Vagina (tissue), 2 donors: ENCODE measurements around the gene ARSJ. TPM values are rescaled to one million over a fixed set of nuclear protein-coding genes. Genes with fewer than 3 reads are reported as not detected.
"Not testable (repeated sequence)": the region's sequence is repeated elsewhere in the genome, so short reads cannot be mapped to it uniquely, and the experiment has no call there.

Source experiments
- DNase-seq, 2 donors: peaks; one replicate each; pipeline ENCODE4 v3.0.0-alpha.2; 2017; ENCODE audit errors: extremely low spot score in 2 of 2
- H3K27ac ChIP-seq: fragments of 200-600 bp; sonication (generic); one replicate; pipeline ENCODE4 v1.5.1; 2019
- H3K27me3 ChIP-seq: fragments of 200-600 bp; sonication (generic); one replicate; pipeline ENCODE4 v1.5.1; 2019
- H3K36me3 ChIP-seq, 2 donors: fragments of 200-600 bp; sonication (generic); one replicate each; pipeline ENCODE4 v1.5.1; 2017 to 2019
- H3K4me1 ChIP-seq: fragments of 200-600 bp; sonication (generic); one replicate; pipeline ENCODE4 v1.5.1; 2019
- H3K4me3 ChIP-seq, 2 donors: fragments of 200-600 bp; sonication (generic); 1 replicate in 1 of 2; 2 replicates in 1 of 2; pipeline ENCODE4 v1.5.1; 2016 to 2019
- H3K9me3 ChIP-seq: fragments of 200-600 bp; sonication (generic); one replicate; pipeline ENCODE4 v1.5.1; 2019
- POLR2A ChIP-seq, 2 donors: fragments of 450-650 bp; IDR thresholded peaks; one replicate each; pipeline ENCODE4 v1.6.1; 2017; ENCODE audit warnings: antibody characterized with exemption in 2 of 2, mild to moderate bottlenecking in 2 of 2, moderate library complexity in 2 of 2
- POLR2AphosphoS5 ChIP-seq, 2 donors: sonication (generic); formaldehyde crosslinking; IDR thresholded peaks; one replicate each; pipeline ENCODE4 v1.9.0; 2017; ENCODE audit warnings: antibody characterized with exemption in 2 of 2, mild to moderate bottlenecking in 2 of 2, low read depth in 1 of 2; ENCODE audit not compliant: insufficient read depth in 1 of 2
- intact Hi-C: fragments of 100-400 bp; cut with DNase I; formaldehyde crosslinking; loops from one replicate; pipeline ENCODE4 v1.15.1; 2023
- total RNA-seq: library from RNA; depleted of rRNA; stranded (reverse); fragments of >200 nt; gene quantifications from one replicate; pipeline ENCODE4 v1.2.3, GENCODE V29; 2016
- TF ChIP-seq, protein P1 (sequence below), 3 experiments: fragments of 450-650 bp in 2 of 3; fragments of 200-600 bp in 1 of 3; sonication (generic) in 1 of 3; IDR thresholded peaks; one replicate each; pipeline ENCODE4 v1.5.1; 2017 to 2019; ENCODE audit warnings: antibody characterized with exemption in 3 of 3, mild to moderate bottlenecking in 2 of 3, moderate library complexity in 2 of 3

ARSJ gene
- total RNA-seq, 1 donor from 2014 or later = 5.4 TPM

DNA sequence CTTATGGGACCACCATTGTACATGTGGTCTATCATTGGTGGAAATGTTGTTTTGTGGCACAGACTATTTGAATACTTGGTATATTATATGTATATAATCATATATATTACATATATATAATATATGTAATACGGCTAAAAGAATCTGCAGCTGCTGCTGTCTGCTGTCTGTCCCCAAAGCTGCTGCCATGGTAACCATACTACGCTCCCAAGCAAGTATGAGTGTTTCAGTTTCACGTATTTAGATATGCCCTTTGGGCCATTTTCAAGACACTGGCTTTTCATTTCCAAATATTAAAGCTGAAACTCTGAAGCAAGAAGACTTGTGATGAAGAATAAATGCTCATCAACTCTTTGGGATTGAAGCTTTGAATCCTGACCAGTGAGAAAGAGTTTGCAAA, 42.0 kb upstream of the ARSJ start:
- no peak for DNase-seq
- TF ChIP-seq POLR2AphosphoS5 (IDR thresholded peaks at IDR 0.05; ENCODE audit: insufficient read depth in 1 of 2, low read depth in 1 of 2) (no peak), POLR2A (IDR thresholded peaks at IDR 0.05) (no peak)
- TF ChIP-seq, protein P1, sequence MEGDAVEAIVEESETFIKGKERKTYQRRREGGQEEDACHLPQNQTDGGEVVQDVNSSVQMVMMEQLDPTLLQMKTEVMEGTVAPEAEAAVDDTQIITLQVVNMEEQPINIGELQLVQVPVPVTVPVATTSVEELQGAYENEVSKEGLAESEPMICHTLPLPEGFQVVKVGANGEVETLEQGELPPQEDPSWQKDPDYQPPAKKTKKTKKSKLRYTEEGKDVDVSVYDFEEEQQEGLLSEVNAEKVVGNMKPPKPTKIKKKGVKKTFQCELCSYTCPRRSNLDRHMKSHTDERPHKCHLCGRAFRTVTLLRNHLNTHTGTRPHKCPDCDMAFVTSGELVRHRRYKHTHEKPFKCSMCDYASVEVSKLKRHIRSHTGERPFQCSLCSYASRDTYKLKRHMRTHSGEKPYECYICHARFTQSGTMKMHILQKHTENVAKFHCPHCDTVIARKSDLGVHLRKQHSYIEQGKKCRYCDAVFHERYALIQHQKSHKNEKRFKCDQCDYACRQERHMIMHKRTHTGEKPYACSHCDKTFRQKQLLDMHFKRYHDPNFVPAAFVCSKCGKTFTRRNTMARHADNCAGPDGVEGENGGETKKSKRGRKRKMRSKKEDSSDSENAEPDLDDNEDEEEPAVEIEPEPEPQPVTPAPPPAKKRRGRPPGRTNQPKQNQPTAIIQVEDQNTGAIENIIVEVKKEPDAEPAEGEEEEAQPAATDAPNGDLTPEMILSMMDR (IDR thresholded peaks at IDR 0.05) = no peak
- Histone ChIP-seq H3K4me3 (no peak overlapping the region), H3K27me3 (no peaks in the 10 kb centered on the region), H3K4me1 (no peaks in the 10 kb centered on the region), H3K36me3 (no peaks in the 10 kb centered on the region), H3K9me3 (no peaks in the 10 kb centered on the region), H3K27ac (no peak overlapping the region)
- intact Hi-C loops = no loop called here

GRCh38 chr4:114019969-114020358, 40.5 kb upstream of the ARSJ start:
- Histone ChIP-seq H3K36me3 (no peaks in the 10 kb centered on the region), H3K4me1 (peaks cover 7% of the 10 kb centered on the region), H3K27me3 (no peaks in the 10 kb centered on the region), H3K4me3 (no peak overlapping the region), H3K9me3 (no peaks in the 10 kb centered on the region), H3K27ac (no peak overlapping the region)
- DNase-seq = no peak
- intact Hi-C loops = no loop called here
- TF ChIP-seq POLR2AphosphoS5 (IDR thresholded peaks at IDR 0.05; ENCODE audit: insufficient read depth in 1 of 2, low read depth in 1 of 2) = no peak
- TF ChIP-seq, protein P1 (IDR thresholded peaks at IDR 0.05) = no peak
- no peak for TF ChIP-seq POLR2A (IDR thresholded peaks at IDR 0.05)

- no peaks in the 10 kb centered on the region for H3K27me3 ChIP-seq
- no peak overlapping the region for H3K4me3 ChIP-seq
- H3K27ac ChIP-seq = no peak overlapping the region
- no peak for DNase-seq
- H3K9me3 ChIP-seq = no peaks in the 10 kb centered on the region
- no peaks in the 10 kb centered on the region for H3K36me3 ChIP-seq
- intact Hi-C loops = no loop called here
- TF ChIP-seq, protein P1 (IDR thresholded peaks at IDR 0.05) = no peak
- TF ChIP-seq POLR2A (IDR thresholded peaks at IDR 0.05) = no peak
- no peak for TF ChIP-seq POLR2AphosphoS5 (IDR thresholded peaks at IDR 0.05; ENCODE audit: insufficient read depth in 1 of 2, low read depth in 1 of 2)
- H3K4me1 ChIP-seq = peaks cover 7% of the 10 kb centered on the region
These were observed 40.0 kb upstream of the ARSJ start for GRCh38 chr4:114019276-114019968.

- no peak overlapping the region for H3K27ac ChIP-seq
- no peak overlapping the region for H3K4me3 ChIP-seq
- TF ChIP-seq POLR2AphosphoS5 (IDR thresholded peaks at IDR 0.05; ENCODE audit: insufficient read depth in 1 of 2, low read depth in 1 of 2) = no peak
- TF ChIP-seq, protein P1 (IDR thresholded peaks at IDR 0.05) = no peak
- TF ChIP-seq POLR2A (IDR thresholded peaks at IDR 0.05) = no peak
- no peaks in the 10 kb centered on the region for H3K9me3 ChIP-seq
- intact Hi-C loops = no loop called here
- H3K36me3 ChIP-seq = no peaks in the 10 kb centered on the region
- H3K27me3 ChIP-seq = no peaks in the 10 kb centered on the region
- peaks cover 7% of the 10 kb centered on the region for H3K4me1 ChIP-seq
- DNase-seq = no peak
These were observed 37.9 kb upstream of the ARSJ start for GRCh38 chr4:114017120-114017917.

- Histone ChIP-seq H3K4me1 (peaks cover 7% of the 10 kb centered on the region), H3K36me3 (no peaks in the 10 kb centered on the region), H3K27ac (no peak overlapping the region), H3K9me3 (no peaks in the 10 kb centered on the region), H3K27me3 (no peaks in the 10 kb centered on the region), H3K4me3 (no peak overlapping the region)
- TF ChIP-seq POLR2AphosphoS5 (IDR thresholded peaks at IDR 0.05; ENCODE audit: insufficient read depth in 1 of 2, low read depth in 1 of 2) = peak in 1 of 2 donors; percentile 72
- TF ChIP-seq, protein P1 (IDR thresholded peaks at IDR 0.05) = no peak
- intact Hi-C loops = no loop called here
- DNase-seq = no peak
These were observed 36.0 kb upstream of the ARSJ start for GRCh38 chr4:114015444-114015899.

GRCh38 chr4:114013201-114013600, 33.8 kb upstream of the ARSJ start:
- DNase-seq, H3K9me3 ChIP-seq, H3K4me1 ChIP-seq, H3K27ac ChIP-seq, intact Hi-C loops, H3K36me3 ChIP-seq, H3K4me3 ChIP-seq, H3K27me3 ChIP-seq: not testable (repeated sequence)
